Adipocyte (in vitro differentiated cells): ENCODE measurements around the gene KRT31.
"Not testable (repeated sequence)": the region's sequence is repeated elsewhere in the genome, so short reads cannot be mapped to it uniquely, and the experiment has no call there.

Experiments used
- DNase-seq: peaks from one replicate; pipeline ENCODE4 v3.0.0-alpha.2; 2015; ENCODE audit warnings: low read depth
- H3K27me3 ChIP-seq: replicated peaks from 2 replicates; pipeline ENCODE4 v1.7.0; 2013; ENCODE audit warnings: mild to moderate bottlenecking, low read length, moderate library complexity; ENCODE audit not compliant: control insufficient read depth, insufficient read depth
- H3K36me3 ChIP-seq: 2 replicates; pipeline ENCODE4 v1.7.0; 2013; ENCODE audit warnings: low read length, mild to moderate bottlenecking, moderate library complexity; ENCODE audit not compliant: control insufficient read depth, insufficient read depth, severe bottlenecking
- H3K4me1 ChIP-seq: 2 replicates; pipeline ENCODE4 v1.7.0; 2013; ENCODE audit warnings: mild to moderate bottlenecking, low read length, moderate library complexity; ENCODE audit not compliant: control insufficient read depth, insufficient read depth
- H3K4me3 ChIP-seq: 2 replicates; pipeline ENCODE4 v1.7.0; 2013; ENCODE audit warnings: mild to moderate bottlenecking, low read length, moderate library complexity
- H3K9ac ChIP-seq: 2 replicates; pipeline ENCODE4 v1.7.0; 2013; ENCODE audit warnings: mild to moderate bottlenecking, low read length, moderate library complexity
- H3K9me3 ChIP-seq: 2 replicates; pipeline ENCODE4 v1.7.0; 2013; ENCODE audit warnings: mild to moderate bottlenecking, low read length, moderate library complexity; ENCODE audit not compliant: control insufficient read depth

KRT31 gene

DNA sequence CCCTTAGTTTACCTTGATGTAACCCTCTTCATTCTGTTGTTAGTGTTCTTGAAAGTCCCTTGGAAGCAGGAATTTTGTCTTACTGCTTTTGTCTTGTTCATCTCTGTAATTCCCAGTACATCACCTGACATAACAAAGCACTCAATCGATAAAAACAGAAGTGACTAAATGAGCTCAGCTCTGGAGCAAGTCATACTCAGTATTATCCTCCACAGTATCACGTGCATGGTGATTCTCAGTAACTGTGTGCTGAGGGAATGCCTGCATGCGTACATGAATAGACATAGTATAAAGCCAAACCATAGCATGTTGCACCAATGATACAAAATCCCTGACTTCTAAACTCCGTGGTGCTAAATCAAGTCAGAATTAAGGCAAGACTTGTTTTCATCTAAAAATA, 36.2 kb upstream of the KRT31 start:
- no peaks in the 10 kb centered on the region for H3K4me1 ChIP-seq
- H3K9me3 ChIP-seq: no peaks in the 10 kb centered on the region
- no peak for DNase-seq
- peaks cover 31% of the 10 kb centered on the region for H3K27me3 ChIP-seq
- H3K9ac ChIP-seq: no peak overlapping the region
- no peak overlapping the region for H3K4me3 ChIP-seq
- no peaks in the 10 kb centered on the region for H3K36me3 ChIP-seq

- H3K36me3 ChIP-seq, H3K4me3 ChIP-seq: not testable (repeated sequence)
Measured at GRCh38 chr17:41430376-41430775, 33.0 kb upstream of the KRT31 start.

GRCh38 chr17:41429667-41430066, 32.3 kb upstream of the KRT31 start:
- no peak overlapping the region for H3K9ac ChIP-seq
- H3K36me3 ChIP-seq: no peaks in the 10 kb centered on the region
- DNase-seq: no peak
- H3K27me3 ChIP-seq: peaks cover 12% of the 10 kb centered on the region
- H3K4me1 ChIP-seq: no peaks in the 10 kb centered on the region
- no peaks in the 10 kb centered on the region for H3K9me3 ChIP-seq
- no peak overlapping the region for H3K4me3 ChIP-seq

More at GRCh38 chr17:41430376-41430775, 33.0 kb upstream of the KRT31 start:
- H3K9me3 ChIP-seq, H3K4me1 ChIP-seq, DNase-seq, H3K9ac ChIP-seq: not testable (repeated sequence)
- H3K27me3 ChIP-seq: peaks cover 15% of the 10 kb centered on the region

DNA sequence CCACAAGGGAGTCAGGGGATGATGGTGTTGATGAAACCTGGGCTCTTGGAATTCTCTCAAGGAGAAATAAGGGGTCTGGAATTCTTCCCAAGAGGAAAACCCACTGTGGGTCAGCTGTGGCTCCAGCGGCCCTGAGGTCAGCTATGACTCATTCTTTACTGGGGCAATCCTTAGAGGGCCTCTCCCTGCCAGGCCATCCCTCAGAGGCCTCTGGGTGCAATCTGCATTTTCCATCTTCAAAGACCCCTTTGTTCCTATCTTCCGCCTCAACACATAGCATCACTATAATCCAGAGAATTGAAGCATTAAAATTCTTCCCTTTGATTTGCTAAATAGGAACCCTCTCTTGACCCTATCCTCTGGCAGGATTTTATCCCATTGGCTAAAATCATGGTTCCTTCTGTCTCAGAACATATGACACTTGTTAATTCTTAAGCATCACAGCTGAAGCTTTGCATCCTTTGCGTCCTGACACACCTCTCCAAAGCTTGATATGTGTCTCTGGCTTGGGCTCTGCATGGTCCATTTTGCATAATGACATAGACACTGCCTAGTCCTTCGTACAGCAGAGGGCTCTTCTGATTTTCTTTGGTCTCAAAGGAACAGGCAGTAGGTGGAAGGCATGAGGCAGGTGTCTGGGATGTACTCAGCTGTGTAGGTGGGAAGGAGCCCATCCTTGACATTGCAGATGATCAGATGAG, 31.3 kb upstream of the KRT31 start:
- no peak for DNase-seq

GRCh38 chr17:41424111-41424635, 26.8 kb upstream of the KRT31 start, which contains the start of gene KRT37:
TSS of gene KRT37 (minus strand) at chr17:41424585. CDS start at chr17:41424523, 62 bp downstream.
- peaks cover 5% of the 10 kb centered on the region for H3K4me1 ChIP-seq
- no peak for DNase-seq
- H3K9me3 ChIP-seq: no peaks in the 10 kb centered on the region
- H3K4me3 ChIP-seq: no peak within 1 kb of the TSS
- no peaks in the 10 kb centered on the region for H3K36me3 ChIP-seq
- peaks cover 9% of the 10 kb centered on the region for H3K27me3 ChIP-seq
- no peak within 1 kb of the TSS for H3K9ac ChIP-seq

More for the DNA sequence above, 31.3 kb upstream of the KRT31 start:
- no peaks in the 10 kb centered on the region for H3K36me3 ChIP-seq
- H3K27me3 ChIP-seq: peaks cover 11% of the 10 kb centered on the region
- H3K4me1 ChIP-seq: no peaks in the 10 kb centered on the region
- H3K9me3 ChIP-seq: no peaks in the 10 kb centered on the region
- H3K9ac ChIP-seq: no peak overlapping the region
- no peak overlapping the region for H3K4me3 ChIP-seq

- H3K27me3 ChIP-seq, DNase-seq, H3K4me1 ChIP-seq: not testable (repeated sequence)
Measured at GRCh38 chr17:41422586-41422985, 25.2 kb upstream of the KRT31 start.

DNA sequence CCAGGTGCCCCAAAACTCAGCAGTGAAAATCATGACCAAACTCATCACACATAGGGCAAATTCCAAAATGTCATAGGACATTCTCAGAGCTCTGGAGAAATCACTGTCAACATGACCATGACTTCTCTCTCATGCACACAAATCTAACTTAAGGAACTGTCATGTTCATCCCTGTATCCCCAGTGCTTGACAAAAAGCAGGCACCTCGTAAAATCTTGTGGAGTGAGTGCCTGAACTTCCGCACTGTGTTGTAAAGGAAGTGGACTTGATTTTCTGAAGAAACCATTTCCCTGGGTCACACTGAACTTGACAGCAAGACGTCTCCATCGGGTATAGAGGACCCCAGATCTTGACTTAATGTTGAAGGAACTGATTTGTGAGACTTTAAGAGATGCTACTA, 24.2 kb upstream of the KRT31 start:
- no peak overlapping the region for H3K4me3 ChIP-seq
- no peaks in the 10 kb centered on the region for H3K36me3 ChIP-seq
- no peaks in the 10 kb centered on the region for H3K9me3 ChIP-seq
- H3K4me1 ChIP-seq: peaks cover 5% of the 10 kb centered on the region
- H3K9ac ChIP-seq: no peak overlapping the region
- no peak for DNase-seq
- peaks cover 9% of the 10 kb centered on the region for H3K27me3 ChIP-seq

More at GRCh38 chr17:41422586-41422985, 25.2 kb upstream of the KRT31 start:
- H3K36me3 ChIP-seq, H3K4me3 ChIP-seq, H3K9me3 ChIP-seq, H3K9ac ChIP-seq: not testable (repeated sequence)

DNA sequence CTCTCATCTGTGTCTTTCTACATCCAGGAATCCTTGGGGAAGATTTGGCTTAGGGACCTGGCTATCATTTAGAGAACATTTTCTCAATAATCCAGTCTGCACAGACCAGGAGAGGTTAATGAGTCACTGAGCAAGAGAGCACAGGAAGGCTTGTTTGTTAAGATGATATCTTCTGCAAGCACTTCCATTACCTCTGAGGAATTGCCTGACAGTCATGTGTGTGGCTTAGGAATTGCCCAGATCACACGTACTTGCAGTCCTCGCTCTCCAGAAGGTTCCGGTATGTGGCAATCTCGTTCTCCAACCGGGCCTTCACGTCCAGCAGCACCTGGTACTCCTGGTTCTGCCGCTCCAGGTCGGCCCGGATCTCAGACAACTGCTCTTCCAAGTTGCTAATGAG, 23.7 kb upstream of the KRT31 start:
- peaks cover 9% of the 10 kb centered on the region for H3K27me3 ChIP-seq
- no peak overlapping the region for H3K9ac ChIP-seq
- no peaks in the 10 kb centered on the region for H3K36me3 ChIP-seq
- peak; percentile 27 for DNase-seq
- H3K9me3 ChIP-seq: no peaks in the 10 kb centered on the region
- H3K4me1 ChIP-seq: peaks cover 9% of the 10 kb centered on the region
- no peak overlapping the region for H3K4me3 ChIP-seq

GRCh38 chr17:41420134-41420533, 22.7 kb upstream of the KRT31 start:
- peak; percentile 30 for DNase-seq
- H3K36me3 ChIP-seq: no peaks in the 10 kb centered on the region
- peaks cover 19% of the 10 kb centered on the region for H3K4me1 ChIP-seq
- H3K9me3 ChIP-seq: no peaks in the 10 kb centered on the region
- peaks cover 9% of the 10 kb centered on the region for H3K27me3 ChIP-seq
- H3K9ac ChIP-seq: no peak overlapping the region
- no peak overlapping the region for H3K4me3 ChIP-seq

- H3K9ac ChIP-seq: no peak overlapping the region
- H3K9me3 ChIP-seq: no peaks in the 10 kb centered on the region
- no peak overlapping the region for H3K4me3 ChIP-seq
- peaks cover 9% of the 10 kb centered on the region for H3K27me3 ChIP-seq
- H3K36me3 ChIP-seq: no peaks in the 10 kb centered on the region
- no peak for DNase-seq
- H3K4me1 ChIP-seq: peaks cover 20% of the 10 kb centered on the region
Measured at GRCh38 chr17:41419716-41420115, 22.3 kb upstream of the KRT31 start.

DNA sequence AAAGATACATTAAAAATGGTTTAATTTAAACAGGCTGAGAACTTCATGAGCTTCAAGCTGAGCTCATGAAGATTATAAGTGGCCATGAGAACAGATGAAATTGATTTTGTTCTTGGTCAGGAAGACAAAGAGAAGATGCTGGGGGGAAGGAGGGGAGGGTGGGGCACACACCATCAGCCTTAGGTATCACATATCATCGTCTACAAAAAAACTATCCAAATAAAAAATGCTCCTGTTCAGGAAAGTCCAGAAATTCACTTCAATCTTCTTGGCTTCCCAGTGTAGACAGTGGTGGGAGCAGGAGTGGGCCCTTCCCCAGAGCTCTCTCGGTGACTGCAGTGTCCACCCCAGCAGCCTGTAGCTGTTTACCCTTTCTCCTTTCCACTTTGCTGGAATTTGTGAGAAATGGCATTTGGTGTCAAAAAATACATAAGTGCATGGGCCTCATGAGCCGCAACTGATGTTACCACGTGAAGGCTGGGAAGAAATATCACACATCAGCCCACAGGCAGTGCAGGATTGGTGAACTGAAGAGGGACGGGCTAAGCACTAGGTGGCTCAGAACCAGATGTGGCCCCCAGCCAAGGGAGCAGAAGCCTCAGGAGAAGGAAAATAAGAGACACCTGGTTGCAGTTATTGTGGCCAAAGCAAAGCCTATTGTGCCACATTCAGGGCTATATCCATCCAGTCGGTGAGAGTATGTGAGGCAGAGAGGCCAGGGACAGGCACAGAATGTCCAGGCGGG, 20.9 kb upstream of the KRT31 start:
- H3K27me3 ChIP-seq: no peaks in the 10 kb centered on the region
- H3K4me3 ChIP-seq: no peak overlapping the region
- no peaks in the 10 kb centered on the region for H3K9me3 ChIP-seq
- H3K36me3 ChIP-seq: no peaks in the 10 kb centered on the region
- no peak overlapping the region for H3K9ac ChIP-seq
- peaks cover 20% of the 10 kb centered on the region for H3K4me1 ChIP-seq
- DNase-seq: no peak
